IMR-90 (cell line): ENCODE measurements around the gene ALX4.

ENCODE experiments used
- POLR2A ChIP-seq: IDR thresholded peaks from 2 replicates; pipeline ENCODE4 v1.6.1; 2012; ENCODE audit warnings: mild to moderate bottlenecking, low read depth, low read length
- RAD21 ChIP-seq: IDR thresholded peaks from 2 replicates; pipeline ENCODE4 v1.6.1; 2012; ENCODE audit warnings: low read length, improper control_type of control experiment
- RFX5 ChIP-seq: IDR thresholded peaks from 2 replicates; pipeline ENCODE4 v1.8.0; 2012; ENCODE audit warnings: low read depth, mild to moderate bottlenecking, low read length, moderate library complexity
- TF ChIP-seq, protein P1 (sequence below): conservative IDR thresholded peaks from 2 replicates; pipeline ENCODE4 v1.5.1; 2012; ENCODE audit warnings: mild to moderate bottlenecking, low read depth, low read length, improper control_type of control experiment

- TF ChIP-seq RFX5, result no peak
- TF ChIP-seq, protein P1, sequence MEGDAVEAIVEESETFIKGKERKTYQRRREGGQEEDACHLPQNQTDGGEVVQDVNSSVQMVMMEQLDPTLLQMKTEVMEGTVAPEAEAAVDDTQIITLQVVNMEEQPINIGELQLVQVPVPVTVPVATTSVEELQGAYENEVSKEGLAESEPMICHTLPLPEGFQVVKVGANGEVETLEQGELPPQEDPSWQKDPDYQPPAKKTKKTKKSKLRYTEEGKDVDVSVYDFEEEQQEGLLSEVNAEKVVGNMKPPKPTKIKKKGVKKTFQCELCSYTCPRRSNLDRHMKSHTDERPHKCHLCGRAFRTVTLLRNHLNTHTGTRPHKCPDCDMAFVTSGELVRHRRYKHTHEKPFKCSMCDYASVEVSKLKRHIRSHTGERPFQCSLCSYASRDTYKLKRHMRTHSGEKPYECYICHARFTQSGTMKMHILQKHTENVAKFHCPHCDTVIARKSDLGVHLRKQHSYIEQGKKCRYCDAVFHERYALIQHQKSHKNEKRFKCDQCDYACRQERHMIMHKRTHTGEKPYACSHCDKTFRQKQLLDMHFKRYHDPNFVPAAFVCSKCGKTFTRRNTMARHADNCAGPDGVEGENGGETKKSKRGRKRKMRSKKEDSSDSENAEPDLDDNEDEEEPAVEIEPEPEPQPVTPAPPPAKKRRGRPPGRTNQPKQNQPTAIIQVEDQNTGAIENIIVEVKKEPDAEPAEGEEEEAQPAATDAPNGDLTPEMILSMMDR, result no peak
- no peak for TF ChIP-seq POLR2A
- TF ChIP-seq RAD21, result no peak
Observed at GRCh38 chr11:44346983-44347382, 37.0 kb upstream of the ALX4 start.
